Loucy (cell line): Measurements from ENCODE around the gene CLDN10.

Source experiments
- H2AFZ ChIP-seq: fragments of 200-600 bp; sonication (generic); 2 replicates; pipeline ENCODE4 v1.6.0; 2016; ENCODE audit warnings: antibody characterized with exemption, mild to moderate bottlenecking, low read length, moderate library complexity
- H3F3A ChIP-seq: fragments of 200-600 bp; 2 replicates; pipeline ENCODE4 v1.6.0; 2016; ENCODE audit warnings: antibody characterized with exemption, low read depth, mild to moderate bottlenecking
- H3K27me3 ChIP-seq: fragments of 200-600 bp; sonication (generic); 2 replicates; pipeline ENCODE4 v1.6.1; 2014; ENCODE audit warnings: low read length, mild to moderate bottlenecking; ENCODE audit not compliant: insufficient read depth, poor library complexity, severe bottlenecking
- H3K36me3 ChIP-seq: fragments of 200-600 bp; sonication (generic); 2 replicates; pipeline ENCODE4 v1.6.1; 2016; ENCODE audit warnings: low read length; ENCODE audit not compliant: insufficient read depth
- H3K4me1 ChIP-seq: fragments of 200-600 bp; sonication (generic); 2 replicates; pipeline ENCODE4 v1.5.1; 2014; ENCODE audit warnings: low read length, mild to moderate bottlenecking; ENCODE audit not compliant: insufficient read depth, poor library complexity, severe bottlenecking
- H3K4me2 ChIP-seq: fragments of 200-600 bp; sonication (generic); 2 replicates; pipeline ENCODE4 v1.6.0; 2014; ENCODE audit warnings: antibody characterized with exemption, low read length, low read depth, mild to moderate bottlenecking; ENCODE audit not compliant: poor library complexity, severe bottlenecking
- H3K4me3 ChIP-seq: fragments of 200-600 bp; sonication (generic); 2 replicates; pipeline ENCODE4 v1.5.1; 2014; ENCODE audit warnings: low read length, mild to moderate bottlenecking, mixed read lengths; ENCODE audit not compliant: poor library complexity, severe bottlenecking
- H3K79me2 ChIP-seq: fragments of 200-600 bp; sonication (generic); 2 replicates; pipeline ENCODE4 v1.6.1; 2014; ENCODE audit warnings: low read length; ENCODE audit not compliant: insufficient read depth
- H3K9ac ChIP-seq: fragments of 200-600 bp; sonication (generic); 2 replicates; pipeline ENCODE4 v1.6.0; 2014; ENCODE audit warnings: mild to moderate bottlenecking, low read depth, low read length, moderate library complexity; ENCODE audit not compliant: poor library complexity, severe bottlenecking
- H3K9me2 ChIP-seq: fragments of 200-600 bp; sonication (generic); replicated peaks from 2 replicates; pipeline ENCODE4 v1.6.1; 2016; ENCODE audit warnings: low read depth, low read length, mixed read lengths
- H3K9me3 ChIP-seq: fragments of 200-600 bp; sonication (generic); 2 replicates; pipeline ENCODE4 v1.6.1; 2014; ENCODE audit warnings: mild to moderate bottlenecking, antibody characterized with exemption, low read length, low read depth; ENCODE audit not compliant: insufficient read depth
- H4K20me1 ChIP-seq: fragments of 200-600 bp; sonication (generic); 2 replicates; pipeline ENCODE4 v1.6.0; 2014; ENCODE audit warnings: antibody characterized with exemption, low read length, mild to moderate bottlenecking; ENCODE audit not compliant: insufficient read depth, poor library complexity, severe bottlenecking
- CTCF ChIP-seq: fragments of 200-600 bp; sonication (generic); conservative IDR thresholded peaks from 2 replicates; pipeline ENCODE4 v1.5.1; 2014; ENCODE audit warnings: mild to moderate bottlenecking, antibody characterized with exemption, low read length
- EZH2phosphoT487 ChIP-seq: fragments of 200-600 bp; IDR thresholded peaks from 2 replicates; pipeline ENCODE4 v1.6.1; 2018; ENCODE audit warnings: antibody characterized with exemption, mild to moderate bottlenecking, moderate library complexity, borderline replicate concordance

CLDN10 gene

GRCh38 chr13:95570016-95570415 lies 17.5 kb downstream of the CLDN10 start:
- H3K4me2 ChIP-seq = no peak overlapping the region
- no peaks in the 10 kb centered on the region for H3F3A ChIP-seq
- H3K9ac ChIP-seq = no peak overlapping the region
- no peak overlapping the region for H2AFZ ChIP-seq
- no peaks in the 10 kb centered on the region for H3K4me1 ChIP-seq
- no peaks in the 10 kb centered on the region for H3K36me3 ChIP-seq
- no peaks in the 10 kb centered on the region for H3K9me3 ChIP-seq
- no peaks in the 10 kb centered on the region for H3K79me2 ChIP-seq
- no peaks in the 10 kb centered on the region for H3K27me3 ChIP-seq
- no peaks in the 10 kb centered on the region for H4K20me1 ChIP-seq
- no peak for TF ChIP-seq EZH2phosphoT487
- no peak for TF ChIP-seq CTCF
- H3K4me3 ChIP-seq = no peak overlapping the region
- H3K9me2 ChIP-seq = no peaks in the 10 kb centered on the region

- H3K27me3 ChIP-seq = no peaks in the 10 kb centered on the region
- no peaks in the 10 kb centered on the region for H4K20me1 ChIP-seq
- no peak overlapping the region for H3K9ac ChIP-seq
- no peak overlapping the region for H2AFZ ChIP-seq
- H3F3A ChIP-seq = no peaks in the 10 kb centered on the region
- H3K4me2 ChIP-seq = no peak overlapping the region
- H3K9me2 ChIP-seq = no peaks in the 10 kb centered on the region
- H3K36me3 ChIP-seq = no peaks in the 10 kb centered on the region
- no peak overlapping the region for H3K4me3 ChIP-seq
- TF ChIP-seq CTCF (no peak), EZH2phosphoT487 (no peak)
- no peaks in the 10 kb centered on the region for H3K4me1 ChIP-seq
- no peaks in the 10 kb centered on the region for H3K9me3 ChIP-seq
- no peaks in the 10 kb centered on the region for H3K79me2 ChIP-seq
These were observed 19.4 kb downstream of the CLDN10 start for GRCh38 chr13:95571941-95572340.

- Histone ChIP-seq H2AFZ (no peak overlapping the region), H3K27me3 (no peaks in the 10 kb centered on the region), H3K9ac (no peak overlapping the region), H3K36me3 (no peaks in the 10 kb centered on the region), H3K4me2 (no peak overlapping the region), H4K20me1 (no peaks in the 10 kb centered on the region), H3K79me2 (no peaks in the 10 kb centered on the region), H3K9me2 (no peaks in the 10 kb centered on the region), H3K4me3 (no peak overlapping the region), H3F3A (no peaks in the 10 kb centered on the region), H3K9me3 (no peaks in the 10 kb centered on the region), H3K4me1 (no peaks in the 10 kb centered on the region)
- TF ChIP-seq CTCF (no peak), EZH2phosphoT487 (no peak)
These were observed 20.7 kb downstream of the CLDN10 start for GRCh38 chr13:95573221-95573620.
